ENCODE measurements around the gene SLC43A1. TPM values are rescaled to one million over a fixed set of nuclear protein-coding genes. Genes with fewer than 3 reads are reported as not detected.
A peak's percentile ranks its signal among the peaks of the same experiment; 100 is the strongest.

The SLC43A1 gene
- total RNA-seq, 4 donors from 2014 or later, result 20.3 to 64.1 (median 28.8) TPM

DNA sequence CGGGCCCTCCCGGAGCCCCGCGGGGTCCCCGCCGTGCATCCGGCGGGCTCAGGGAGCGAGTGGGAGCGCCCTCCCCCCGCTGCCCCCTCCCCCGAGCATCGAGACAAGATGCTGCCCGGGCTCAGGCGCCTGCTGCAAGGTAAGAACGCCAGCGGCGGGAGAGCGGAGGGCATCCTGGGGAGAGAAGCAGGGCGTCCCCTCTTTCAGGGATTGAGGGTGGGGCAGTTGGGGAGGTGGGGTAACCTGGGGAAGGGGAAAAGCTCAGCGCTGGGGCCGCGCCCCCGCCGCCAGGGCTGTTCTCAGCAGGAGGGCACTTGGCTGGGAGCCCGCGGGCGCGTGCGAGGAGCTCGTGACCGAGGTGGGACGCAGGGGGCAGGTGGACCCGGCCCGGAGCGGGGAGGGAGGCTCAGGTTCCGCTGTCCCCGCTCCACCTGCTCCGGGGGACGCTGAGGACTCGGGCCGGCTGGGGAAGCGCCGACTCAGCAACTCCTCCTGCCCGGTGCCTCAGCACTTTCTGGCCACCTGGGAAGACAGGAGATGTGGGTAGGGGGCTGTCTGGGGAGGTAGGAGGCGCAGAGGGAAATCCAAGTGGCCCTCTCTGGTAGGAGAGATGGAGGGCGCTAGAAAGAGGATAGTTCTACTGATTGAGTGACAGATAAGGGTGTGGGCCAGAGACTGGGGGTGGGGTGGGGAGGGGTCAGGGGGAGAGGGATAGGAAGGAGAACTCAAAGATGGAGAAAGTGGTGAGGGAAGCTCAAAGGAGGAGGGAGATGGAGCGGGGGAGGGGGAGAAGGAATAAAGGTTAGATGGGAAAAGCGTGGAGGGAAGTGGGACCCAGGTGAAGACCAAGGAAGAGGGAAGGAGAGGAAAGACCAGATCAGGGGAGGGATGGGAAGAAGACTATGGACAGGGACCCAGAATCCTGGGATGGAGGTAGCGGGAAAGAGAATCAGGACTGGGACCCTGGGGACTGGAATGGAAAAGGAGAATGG lies 54.4 kb downstream of the SLC43A1 start:
- Histone ChIP-seq H3K4me1 (peaks cover 34 to 49% of the 10 kb centered on the region in 2 donors), H3K4me3 (replicated peaks in 1 of 3) (peak overlapping the region; percentile 55 to 91 (median 58)), H3K36me3 (no peaks in the 10 kb centered on the region), H3K27me3 (no peaks in the 10 kb centered on the region), H3K9me3 (no peaks in the 10 kb centered on the region), H3K27ac (peak overlapping the region in 2 of 3 donors; percentile 56 to 74)
- peak; percentile 60 to 65 for DNase-seq
- 17 to 18% methylated on average over 16 to 17 of the region's 50 CpGs for WGBS, 2 donors
- TF ChIP-seq, protein P1, sequence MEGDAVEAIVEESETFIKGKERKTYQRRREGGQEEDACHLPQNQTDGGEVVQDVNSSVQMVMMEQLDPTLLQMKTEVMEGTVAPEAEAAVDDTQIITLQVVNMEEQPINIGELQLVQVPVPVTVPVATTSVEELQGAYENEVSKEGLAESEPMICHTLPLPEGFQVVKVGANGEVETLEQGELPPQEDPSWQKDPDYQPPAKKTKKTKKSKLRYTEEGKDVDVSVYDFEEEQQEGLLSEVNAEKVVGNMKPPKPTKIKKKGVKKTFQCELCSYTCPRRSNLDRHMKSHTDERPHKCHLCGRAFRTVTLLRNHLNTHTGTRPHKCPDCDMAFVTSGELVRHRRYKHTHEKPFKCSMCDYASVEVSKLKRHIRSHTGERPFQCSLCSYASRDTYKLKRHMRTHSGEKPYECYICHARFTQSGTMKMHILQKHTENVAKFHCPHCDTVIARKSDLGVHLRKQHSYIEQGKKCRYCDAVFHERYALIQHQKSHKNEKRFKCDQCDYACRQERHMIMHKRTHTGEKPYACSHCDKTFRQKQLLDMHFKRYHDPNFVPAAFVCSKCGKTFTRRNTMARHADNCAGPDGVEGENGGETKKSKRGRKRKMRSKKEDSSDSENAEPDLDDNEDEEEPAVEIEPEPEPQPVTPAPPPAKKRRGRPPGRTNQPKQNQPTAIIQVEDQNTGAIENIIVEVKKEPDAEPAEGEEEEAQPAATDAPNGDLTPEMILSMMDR (IDR thresholded peaks at IDR 0.05), result no peak
- no peak for TF ChIP-seq POLR2A (IDR thresholded peaks at IDR 0.05)
- intact Hi-C loops (cut with DNase I), result no loop called here

DNA sequence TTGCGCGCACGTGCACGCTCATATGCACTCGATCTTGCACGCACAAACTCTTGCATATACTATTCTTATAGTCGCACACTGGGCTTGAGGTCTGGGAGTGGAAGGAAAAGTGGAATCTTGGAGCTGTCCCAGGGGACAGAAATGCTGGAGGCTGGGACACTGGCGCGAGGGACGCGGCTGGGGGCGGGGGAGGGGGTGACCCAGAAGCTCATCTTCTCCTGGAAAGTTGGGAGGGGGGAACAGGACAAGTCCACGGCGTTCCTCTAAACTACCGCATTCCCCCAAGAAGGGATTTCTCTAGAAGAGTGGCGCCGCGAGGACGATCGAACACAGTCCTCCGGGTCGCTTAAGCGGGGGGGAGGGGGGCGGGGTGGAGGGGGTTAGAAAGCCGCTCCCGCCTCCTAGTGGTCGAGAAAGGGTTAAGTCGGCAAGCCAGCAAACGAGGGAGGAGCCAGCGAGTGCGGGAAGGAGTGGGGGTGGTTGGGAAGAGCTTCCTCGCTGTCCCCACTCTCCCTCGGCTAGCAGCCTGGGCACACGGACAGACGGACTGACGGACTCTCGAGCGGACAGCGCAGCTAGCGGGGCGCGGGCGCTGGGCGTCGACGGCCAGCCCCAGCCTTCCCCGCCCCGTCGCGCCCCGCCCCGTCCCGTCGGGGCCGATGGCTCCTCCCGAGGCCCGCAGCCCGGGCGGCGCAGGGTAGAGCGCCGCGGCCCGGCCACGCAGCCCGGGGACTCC lies 55.3 kb downstream of the SLC43A1 start, which contains the start of gene RTN4RL2:
TSS of gene RTN4RL2 (plus strand) at position 507 of the 736 bp plus-strand sequence. CDS start 338 bp downstream, outside the sequence.
- peaks cover 34 to 49% of the 10 kb centered on the region in 2 donors for H3K4me1 ChIP-seq
- H3K27ac ChIP-seq, result peak within 1 kb of the TSS in 2 of 3 donors; percentile 56 to 74
- H3K4me3 ChIP-seq (replicated peaks in 1 of 3), result peak within 1 kb of the TSS; percentile 55 to 91 (median 58)
- WGBS, 2 donors, result 0% methylated on average over 26 to 29 of the region's 66 CpGs
- intact Hi-C loops (cut with DNase I), result no loop called here
- no peaks in the 10 kb centered on the region for H3K9me3 ChIP-seq
- H3K27me3 ChIP-seq, result no peaks in the 10 kb centered on the region
- H3K36me3 ChIP-seq, result no peaks in the 10 kb centered on the region
- TF ChIP-seq, protein P1 (IDR thresholded peaks at IDR 0.05), result peak in 1 of 6 experiments; percentile 33
- peak in 1 of 2 donors; percentile 59 for TF ChIP-seq POLR2A (IDR thresholded peaks at IDR 0.05)
- DNase-seq, result peak; percentile 62 to 63

DNA sequence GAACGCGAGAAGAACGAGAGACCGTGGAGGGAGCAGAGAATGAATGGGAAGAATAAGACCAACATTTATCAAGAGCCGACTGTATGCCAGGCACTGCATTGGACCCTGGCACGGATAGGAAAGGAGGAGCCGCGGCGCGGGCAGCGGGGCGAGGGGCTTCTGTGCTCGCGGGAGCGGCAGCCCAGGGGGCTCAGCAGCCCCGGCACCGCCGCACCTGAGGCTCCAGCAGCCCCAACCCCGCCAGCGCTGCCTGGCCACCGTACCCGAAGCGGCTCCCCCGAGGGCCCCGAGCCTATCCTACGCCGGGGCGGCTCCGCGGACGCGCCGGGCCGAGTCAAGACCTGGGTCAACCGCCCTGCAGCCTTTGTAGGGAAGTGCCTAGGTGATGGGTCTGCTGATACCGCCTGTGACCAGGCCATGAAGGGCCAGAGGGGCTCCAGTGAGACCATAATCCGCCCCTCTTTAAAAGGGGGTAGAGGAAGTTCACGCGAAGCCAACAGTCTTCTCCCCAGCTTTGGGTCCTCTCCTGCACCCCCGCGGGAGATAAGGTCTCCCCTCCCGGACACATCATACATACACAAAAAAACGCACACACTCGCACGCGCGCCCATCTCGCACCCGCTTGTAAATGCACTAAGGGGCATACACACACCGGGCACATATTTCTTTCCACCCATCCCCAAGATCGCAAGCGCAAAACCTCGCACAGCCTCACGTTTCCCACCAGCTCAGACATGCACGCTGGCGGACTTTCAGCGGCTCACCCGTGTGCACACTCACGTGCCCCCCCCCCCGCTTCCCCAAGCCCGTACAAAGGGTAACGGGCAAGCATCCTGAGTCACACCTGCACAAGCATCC lies 56.1 kb downstream of the SLC43A1 start:
- Histone ChIP-seq H3K27me3 (no peaks in the 10 kb centered on the region), H3K4me3 (replicated peaks in 1 of 3) (peak overlapping the region in 2 of 3 donors; percentile 58 to 91), H3K9me3 (no peaks in the 10 kb centered on the region), H3K36me3 (no peaks in the 10 kb centered on the region), H3K27ac (peak overlapping the region in 1 of 3 donors; percentile 53), H3K4me1 (peaks cover 34 to 49% of the 10 kb centered on the region in 2 donors)
- TF ChIP-seq POLR2A (IDR thresholded peaks at IDR 0.05), result no peak
- TF ChIP-seq, protein P1 (IDR thresholded peaks at IDR 0.05), result no peak
- intact Hi-C loops (cut with DNase I), result loop anchor here (10.0 kb wide), 1 partner anchor 65 kb away; no protein-coding TSS in a partner anchor
- 1 to 2% methylated on average over 40 to 60 of the region's 62 CpGs for WGBS, 2 donors
- DNase-seq, result peak in 1 of 2 donors; percentile 41

DNA sequence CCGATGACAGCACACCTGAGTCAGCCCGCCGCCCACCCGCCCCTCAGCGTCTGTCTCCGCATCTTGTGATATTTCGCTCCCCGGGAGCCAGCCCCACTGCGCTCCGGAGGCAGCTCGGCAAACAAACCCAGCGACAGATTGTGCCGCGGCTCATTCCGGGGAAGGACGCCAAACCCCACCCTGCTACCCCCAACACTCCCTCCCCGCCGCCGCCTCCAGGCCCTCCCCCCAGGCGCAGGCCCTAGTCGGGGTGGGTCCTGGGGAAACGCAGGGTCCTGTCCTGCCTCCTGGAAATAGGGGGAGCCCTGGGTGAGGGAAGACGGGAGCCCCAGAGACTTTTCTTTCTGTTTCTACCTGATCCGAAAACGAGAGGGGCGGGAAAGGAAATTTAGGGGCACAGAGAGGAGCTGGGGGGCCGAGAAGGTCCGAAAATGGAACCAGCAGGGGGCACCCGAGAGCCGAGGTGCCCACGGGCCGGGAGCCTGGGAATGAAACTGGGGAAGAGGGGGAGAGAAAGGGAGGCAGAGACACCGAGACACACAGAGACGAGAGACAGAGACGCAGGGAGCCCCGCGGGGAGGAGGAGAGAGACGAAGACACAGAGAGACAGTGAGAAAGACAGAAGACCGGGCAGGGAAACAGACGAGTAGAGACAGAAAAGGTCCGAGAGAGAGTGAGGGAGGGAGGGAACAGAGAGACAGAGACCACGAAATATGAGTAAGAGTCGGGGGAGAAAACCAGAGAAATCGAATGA lies 56.9 kb downstream of the SLC43A1 start:
- Histone ChIP-seq H3K36me3 (no peaks in the 10 kb centered on the region), H3K4me1 (peaks cover 38 to 54% of the 10 kb centered on the region in 2 donors), H3K9me3 (no peaks in the 10 kb centered on the region), H3K4me3 (replicated peaks in 1 of 3) (peak overlapping the region; percentile 4 to 91 (median 7)), H3K27me3 (no peaks in the 10 kb centered on the region), H3K27ac (peak overlapping the region in 2 of 3 donors; percentile 16 to 53)
- intact Hi-C loops (cut with DNase I), result loop anchor here (10.0 kb wide), 1 partner anchor 66 kb away; no protein-coding TSS in a partner anchor
- peak; percentile 66 to 68 for DNase-seq
- peak in 1 of 2 donors; percentile 34 for TF ChIP-seq POLR2A (IDR thresholded peaks at IDR 0.05)
- TF ChIP-seq, protein P1 (IDR thresholded peaks at IDR 0.05), result peak; percentile 73 to 85 (median 82)
- WGBS, 2 donors, result 0% methylated on average over 24 of the region's 44 CpGs

Data from thyroid gland (tissue), 4 donors.